NCI-H748 treated with DMSO at 0.1 percent for 48 hours (cell line): Measurements from ENCODE around the gene PIEZO1.
A peak's percentile ranks its signal among the peaks of the same experiment; 100 is the strongest.
"Not testable (repeated sequence)": the region's sequence is repeated elsewhere in the genome, so short reads cannot be mapped to it uniquely, and the experiment has no call there.

ENCODE experiments used
- DNase-seq: peaks from one replicate; lab custom pipeline; 2025; lab: John Stamatoyannopoulos, UW

The PIEZO1 gene

DNA sequence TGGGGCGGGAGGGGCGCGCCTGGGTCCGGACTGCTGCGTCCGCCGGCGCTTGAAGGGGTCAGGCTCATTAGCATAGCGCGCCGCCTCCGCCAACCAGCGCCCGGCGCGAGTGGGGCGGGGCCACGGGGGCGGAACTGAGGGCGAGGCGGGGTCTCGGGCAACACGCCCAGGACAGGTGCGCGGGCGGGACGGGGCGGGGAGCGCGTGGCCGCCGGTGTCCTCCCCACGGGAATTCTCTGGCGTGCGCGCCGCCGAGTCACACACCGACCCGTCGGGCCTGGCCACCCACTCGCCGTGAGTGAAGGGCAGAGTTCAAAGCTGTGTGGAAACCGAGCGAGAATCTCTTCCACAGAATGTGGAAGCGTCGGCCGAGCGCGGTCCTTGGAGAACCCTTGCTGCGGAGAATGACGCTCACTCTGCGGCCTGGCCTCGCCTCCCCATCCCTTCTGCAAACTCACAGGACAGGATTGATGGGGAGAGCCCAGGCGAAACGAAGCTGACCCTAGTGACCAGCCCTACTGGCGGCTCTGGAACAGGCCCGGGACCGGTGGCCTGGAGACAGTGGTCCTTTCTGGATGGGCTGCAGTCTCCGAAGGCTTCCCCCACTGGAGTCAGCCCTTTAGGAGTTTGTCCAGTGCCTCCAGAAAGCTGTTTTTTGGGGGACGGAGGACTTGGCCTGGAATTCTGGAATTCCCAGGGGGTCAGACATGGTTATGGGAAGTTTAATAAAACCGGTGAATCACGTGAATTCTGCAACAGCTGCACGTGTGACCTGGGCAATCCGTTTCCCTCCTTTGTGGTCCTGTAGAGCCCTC lies 98.4 kb downstream of the PIEZO1 start, which contains the start of gene SNAI3:
TSS of gene SNAI3 (minus strand) at position 69 of the 815 bp plus-strand sequence. CDS start 101 bp downstream, outside the sequence.
- peak; percentile 37 for DNase-seq

DNA sequence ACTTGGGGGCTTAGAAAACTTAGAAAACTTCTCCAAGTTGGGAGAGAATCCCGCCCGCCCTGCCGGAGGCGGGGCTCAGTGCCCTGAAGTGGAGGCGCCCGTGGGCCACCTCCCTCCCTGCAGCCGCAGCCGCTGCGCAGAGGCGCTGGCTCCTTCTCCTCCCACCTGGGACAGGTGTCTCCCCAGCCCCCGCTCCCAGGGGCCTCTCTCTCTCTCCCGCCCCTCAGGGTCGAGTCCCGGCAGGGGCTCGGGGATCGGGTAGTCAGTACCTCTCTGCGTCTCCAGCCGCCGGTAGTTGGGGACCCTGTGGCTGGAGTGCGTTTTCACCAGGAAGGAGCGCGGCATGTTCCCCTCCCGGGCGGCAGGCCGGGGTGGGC lies 99.0 kb downstream of the PIEZO1 start:
- no peak for DNase-seq

DNA sequence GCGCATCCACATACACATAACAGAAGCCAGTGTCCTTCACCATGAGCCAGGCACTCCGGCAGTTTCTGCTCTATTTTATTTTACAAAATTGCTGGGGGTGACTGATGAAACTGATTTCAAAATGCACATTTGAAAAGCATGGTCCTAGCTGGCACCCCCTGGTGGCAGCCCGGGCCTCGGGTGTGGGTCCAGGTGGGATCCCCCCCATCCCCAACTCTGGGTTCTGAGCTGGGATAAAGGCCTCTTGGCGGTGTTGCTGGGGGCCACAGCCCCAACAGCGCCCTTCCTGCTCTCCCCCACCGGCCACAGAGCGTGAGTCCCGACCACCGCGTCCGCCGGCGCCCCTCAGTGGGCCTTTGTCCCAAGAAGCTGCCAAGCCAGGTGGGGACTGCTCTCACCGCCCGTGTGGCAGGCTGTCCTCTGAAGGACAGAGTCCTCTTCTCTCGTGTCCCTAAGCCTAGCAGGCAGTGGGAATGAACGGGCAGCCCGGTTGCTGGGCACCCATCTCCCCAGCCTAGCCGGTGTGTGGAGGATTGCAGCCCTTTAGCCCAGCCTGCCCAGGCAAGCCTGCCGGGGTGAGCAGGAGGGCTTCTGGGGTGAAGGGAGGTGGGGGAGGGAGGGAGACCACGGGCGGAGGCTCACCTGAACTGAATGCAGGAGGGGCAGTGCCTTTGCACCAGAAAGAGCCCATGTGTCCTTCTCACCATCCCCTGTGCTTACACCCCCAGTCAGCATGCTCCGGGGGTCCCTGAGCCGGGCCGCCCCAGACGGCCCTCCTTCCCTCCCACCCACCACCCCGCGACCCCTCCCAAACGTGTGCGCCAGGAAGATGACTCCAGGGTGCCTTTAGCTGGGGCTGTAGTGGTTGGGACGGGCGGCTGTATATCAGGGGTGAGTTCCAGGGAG lies 99.6 kb downstream of the PIEZO1 start:
- no peak for DNase-seq

DNA sequence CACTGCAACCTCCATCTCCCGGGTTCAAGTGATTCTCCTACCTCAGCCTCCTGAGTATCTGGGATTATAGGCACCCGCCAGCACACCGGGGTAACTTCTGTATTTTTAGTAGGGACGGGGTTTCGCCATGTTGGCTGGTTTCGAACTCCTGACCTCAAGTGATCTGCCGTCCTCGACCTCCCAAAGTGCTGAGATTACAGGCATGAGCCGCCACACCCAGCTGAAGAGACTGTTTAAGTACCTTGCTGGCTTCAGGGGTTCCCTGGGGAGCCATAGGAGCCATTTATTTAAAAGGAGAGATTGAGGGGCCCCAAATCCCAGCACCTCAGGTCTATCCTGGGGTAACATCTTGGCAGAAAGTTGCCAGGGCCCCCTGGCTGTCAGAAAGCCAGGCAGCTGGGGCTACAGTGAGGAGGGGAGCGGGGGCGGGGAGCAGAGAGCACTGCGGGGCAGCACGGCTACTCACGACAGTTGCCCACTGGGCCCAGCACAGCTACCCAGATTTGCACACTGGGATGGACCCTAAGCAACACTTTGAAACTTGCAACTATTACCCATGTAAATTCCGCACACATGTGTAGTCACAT lies 100.4 kb downstream of the PIEZO1 start:
- DNase-seq, result no peak

DNA sequence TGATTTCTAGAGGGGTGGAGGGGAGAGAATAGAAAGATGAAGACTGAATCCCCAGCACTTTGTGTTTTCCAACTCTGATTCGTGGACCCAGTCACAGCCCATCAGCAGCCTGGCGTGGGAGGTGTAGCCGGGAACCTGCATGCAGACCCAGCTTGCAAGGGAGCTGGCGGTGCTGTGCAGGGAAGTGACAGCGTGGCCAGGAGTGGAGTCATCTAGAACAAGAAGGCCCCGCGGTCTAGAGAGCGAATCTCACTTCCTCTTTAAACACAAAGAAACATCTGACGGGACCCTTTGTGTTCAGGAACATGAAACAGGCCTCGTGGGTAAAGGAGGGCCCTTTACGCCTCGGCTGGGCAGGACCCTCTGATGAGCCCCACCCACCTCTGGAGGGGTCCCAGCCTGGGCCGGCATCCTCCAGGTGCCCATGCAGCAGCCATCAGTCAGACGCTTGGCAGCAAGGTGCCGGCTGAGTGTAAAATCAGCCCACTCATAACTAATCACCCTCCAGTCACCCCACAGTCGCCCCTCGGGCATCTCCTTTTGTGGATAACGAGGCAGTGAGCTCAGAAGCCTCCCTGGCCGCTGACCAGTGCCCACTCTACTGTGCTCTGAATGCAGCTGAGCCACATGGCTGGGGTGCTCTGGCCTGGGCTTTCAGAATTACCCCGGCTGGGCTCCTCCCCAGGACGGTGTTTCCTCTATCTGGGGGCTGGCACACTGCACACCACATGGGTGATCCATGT lies 103.1 kb downstream of the PIEZO1 start:
- no peak for DNase-seq

DNA sequence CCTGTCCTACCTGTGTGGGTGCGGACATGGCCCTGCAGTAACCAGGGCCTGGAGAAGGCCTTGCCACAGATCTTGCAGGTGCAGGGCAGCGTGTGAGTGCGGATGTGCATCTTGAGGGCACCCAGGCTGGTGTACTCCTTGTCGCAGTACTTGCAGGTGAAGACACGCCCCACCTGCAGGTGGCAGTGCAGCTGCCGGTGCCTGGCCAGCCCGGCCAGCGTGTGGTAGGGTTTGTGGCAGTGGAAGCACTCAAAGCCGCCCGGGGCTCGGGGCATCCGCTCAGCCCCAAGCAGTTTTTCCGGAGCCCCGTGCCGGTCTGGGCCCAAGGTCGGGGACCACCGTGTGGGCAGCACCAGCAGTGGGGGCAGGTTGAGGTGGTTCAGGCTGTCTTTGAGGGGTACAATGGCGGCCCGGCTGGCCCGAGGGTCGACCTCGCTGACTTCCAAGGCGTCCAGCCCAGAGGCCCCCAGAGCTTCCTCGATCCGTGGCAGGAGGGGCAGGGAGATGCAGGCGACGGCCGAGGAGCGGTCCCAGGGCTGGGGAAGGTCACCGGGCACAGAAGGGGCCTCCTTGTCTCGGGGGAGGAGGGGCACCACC lies 103.8 kb downstream of the PIEZO1 start:
- no peak for DNase-seq

DNA sequence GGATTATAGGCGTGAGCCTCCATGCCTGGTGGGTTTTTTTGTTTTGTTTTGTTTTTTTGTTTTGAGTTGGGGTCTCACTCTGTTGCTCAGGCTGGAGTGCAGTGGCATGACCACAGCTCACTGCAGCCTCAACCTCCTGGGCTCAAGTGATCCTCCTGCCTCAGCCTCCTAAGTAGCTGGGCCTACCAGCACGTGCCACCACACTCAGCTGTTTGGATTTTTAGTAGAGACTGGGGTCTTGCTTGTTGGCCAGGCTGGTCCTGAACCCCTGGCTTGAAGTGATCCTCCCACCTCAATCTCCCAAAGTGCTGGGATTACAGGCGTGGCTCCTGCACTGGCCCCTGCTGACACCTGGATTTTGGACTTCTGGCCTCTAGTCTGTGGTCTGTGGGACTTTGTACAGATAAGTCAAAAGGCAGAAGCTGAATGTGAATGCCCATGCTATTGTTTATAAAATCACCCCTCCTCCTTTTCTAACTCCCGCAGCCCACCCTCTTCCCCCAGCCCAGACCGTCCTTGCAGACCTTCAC lies 104.4 kb downstream of the PIEZO1 start:
- no peak for DNase-seq

DNA sequence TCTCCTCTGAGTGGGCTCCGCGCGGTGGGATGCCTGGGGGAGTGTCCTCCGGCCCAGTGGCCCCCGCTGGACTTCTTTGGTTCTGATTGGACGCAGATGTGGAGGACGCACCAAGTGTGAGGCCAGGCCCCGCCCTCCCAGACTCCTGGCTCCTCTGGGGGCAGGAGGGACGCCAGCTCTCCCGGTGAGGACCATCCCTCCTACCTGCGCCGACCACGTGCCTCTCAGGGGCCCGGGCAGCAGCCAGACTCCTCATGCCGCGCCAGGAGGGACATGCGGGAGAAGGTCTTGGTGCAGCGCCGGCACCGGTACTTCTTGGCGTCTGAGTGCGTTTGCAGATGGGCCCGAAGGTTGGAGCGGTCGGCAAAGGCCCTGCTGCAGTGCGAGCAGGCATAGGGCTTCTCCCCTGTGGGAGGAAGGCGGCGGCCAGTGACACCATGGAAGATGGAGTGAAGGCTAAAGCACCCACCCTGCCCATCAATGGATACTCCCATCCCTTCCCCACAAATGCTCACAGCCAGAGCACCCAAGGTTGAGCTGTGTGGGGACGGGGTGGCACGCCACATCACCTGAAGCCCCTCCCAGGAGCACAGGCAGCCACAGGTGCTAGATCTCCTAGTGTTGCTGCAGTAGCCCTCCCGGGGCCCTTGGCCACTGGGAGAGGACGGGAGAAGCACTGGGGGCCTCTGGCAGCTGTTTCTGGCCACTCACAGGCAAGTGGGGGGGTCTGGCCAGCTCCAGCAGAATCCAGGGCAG lies 106.6 kb downstream of the PIEZO1 start:
- DNase-seq, result no peak

DNA sequence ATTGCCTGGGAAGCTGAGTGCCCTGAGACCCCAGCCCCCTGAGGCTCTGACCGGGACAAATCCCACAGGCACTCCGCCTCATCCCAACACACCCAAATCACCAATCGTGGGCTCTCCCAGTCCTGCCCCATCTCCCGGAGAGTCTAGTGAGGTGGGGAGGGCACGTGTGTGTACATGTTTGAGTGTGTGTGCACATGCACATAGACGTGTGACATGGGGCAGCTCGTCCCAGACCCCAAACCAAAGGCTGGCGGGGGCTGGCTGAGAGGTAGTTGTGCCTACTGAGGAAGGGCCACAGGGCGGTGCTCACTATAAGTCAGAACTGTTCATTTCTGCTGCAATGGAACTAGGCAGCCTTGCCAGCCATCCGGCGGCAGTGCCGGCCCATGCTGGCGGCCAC lies 107.3 kb downstream of the PIEZO1 start:
- no peak for DNase-seq

DNA sequence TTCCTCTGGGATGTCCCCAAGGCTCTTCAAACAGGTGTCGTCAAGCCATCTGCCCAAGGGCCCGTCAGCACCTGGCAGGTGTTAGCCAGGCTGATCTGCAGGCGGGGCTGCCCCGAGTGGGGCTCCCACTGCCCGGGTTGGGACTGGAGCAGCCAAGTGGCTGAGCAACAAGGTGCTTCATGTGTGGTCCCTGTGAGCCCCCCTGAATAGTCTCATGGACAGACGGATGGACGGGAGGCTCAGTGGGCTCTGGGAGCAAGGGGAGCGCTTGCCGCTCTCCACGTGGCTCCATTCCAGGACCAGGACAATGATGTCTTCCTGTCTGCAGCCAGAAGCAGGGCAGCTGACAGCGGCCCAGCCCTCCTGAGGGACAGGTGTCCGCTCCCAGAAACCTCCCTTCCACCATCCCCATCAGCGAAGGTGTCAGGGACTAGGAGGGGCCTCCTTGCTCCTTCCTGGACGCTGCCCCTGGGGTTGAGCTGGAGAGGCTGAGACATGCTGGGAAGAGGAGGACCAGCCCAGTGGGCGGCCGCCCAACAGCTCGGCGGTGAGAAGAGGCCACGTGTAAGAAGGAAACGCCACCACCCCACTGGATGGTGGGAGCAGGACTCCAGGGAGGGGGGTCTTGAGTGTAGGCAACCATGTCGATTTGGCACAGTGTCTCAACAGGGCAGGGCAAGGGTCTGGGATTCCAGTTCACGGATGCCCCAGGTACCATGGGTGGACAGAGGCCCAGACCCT lies 108.3 kb downstream of the PIEZO1 start:
- DNase-seq, result no peak

DNA sequence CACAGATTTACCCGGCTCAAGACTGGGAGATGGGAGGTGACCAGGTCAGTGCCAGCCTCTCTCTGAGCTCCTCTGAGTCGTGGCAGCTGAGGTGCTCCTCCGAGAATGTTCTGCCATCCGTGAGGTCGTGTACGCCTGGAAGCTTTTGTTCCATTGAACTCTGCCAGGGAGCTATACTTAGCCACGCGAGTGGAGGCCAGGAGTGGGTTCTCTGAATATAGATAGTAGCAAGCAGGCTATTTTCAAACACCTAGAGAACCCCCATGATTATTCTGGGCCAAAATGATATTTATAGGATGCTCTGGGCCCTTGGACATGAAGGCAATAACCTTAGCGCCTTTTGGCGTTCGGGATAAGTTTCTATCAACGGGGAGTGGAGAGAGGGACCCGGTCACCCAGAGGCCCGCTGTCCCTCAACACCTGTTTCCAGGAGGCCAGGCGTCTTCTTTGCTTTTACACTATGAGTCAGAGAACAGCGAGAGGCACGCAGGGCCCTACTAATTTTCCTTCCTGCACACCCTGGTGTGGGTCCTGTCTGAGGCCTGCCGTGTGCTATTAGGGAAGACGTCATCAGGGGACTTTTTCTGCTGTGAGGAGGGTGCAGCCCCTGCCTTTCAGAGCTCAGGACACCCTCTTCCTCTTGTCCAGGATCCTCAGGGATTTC lies 111.2 kb downstream of the PIEZO1 start:
- DNase-seq, result no peak

DNA sequence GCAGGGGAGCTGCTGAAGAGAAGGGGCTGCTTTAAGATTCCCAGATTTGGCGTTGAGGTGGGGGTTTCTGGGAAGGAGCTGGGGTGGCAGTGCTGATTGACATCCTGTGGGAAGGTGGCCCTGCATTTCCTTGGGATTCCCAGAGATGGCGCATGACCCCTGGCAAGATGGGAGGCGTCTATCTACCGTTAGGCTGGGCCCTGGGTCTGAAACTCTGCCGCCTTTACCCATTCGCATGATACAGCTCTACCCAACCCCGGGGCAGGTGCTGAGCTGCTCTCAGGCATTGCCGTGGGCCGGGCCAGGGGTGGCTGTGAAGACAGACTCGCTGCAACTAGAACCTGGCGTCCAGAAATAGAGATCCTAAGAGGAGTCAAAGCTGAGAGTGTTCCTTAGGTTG lies 112.2 kb downstream of the PIEZO1 start:
- DNase-seq, result no peak

DNA sequence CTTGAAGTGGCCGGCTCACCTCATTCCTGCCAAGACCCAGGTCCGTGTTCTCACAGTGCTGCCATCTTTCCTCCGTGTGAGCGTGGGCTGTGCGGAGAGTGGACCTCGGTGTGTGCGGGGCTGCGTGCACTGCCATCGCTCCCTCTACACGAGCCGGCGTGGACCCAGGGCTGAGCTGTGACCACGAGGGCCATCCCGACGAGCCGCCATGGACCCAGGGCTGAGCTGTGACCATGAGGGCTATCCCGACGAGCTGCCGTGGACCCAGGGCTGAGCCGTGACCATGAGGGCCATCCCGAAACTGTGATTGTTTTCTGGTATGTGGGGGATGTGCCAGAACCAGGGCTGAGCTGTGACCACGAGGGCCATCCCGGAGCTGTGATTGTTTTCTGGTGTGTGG lies 113.2 kb downstream of the PIEZO1 start:
- no peak for DNase-seq

DNA sequence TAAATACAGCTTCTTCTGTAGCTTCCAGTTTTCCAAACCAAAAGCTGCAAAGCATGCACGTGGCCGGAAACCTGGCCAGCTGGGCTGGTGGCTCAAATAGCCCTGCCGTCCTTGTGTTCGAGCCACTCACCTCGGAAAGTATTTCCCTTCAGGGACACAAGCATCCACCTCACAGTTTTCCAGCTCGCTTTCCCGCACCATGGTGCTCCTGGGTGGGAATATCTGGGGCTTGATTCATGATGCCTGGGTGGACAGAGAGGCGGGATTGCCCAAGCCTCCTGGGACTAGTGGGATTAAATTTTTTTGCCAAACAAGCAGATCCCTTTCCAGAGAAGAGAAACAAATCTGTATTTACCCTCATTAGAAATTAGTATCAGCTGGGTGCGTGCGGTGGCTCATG lies 115.0 kb downstream of the PIEZO1 start:
- DNase-seq, result no peak

DNA sequence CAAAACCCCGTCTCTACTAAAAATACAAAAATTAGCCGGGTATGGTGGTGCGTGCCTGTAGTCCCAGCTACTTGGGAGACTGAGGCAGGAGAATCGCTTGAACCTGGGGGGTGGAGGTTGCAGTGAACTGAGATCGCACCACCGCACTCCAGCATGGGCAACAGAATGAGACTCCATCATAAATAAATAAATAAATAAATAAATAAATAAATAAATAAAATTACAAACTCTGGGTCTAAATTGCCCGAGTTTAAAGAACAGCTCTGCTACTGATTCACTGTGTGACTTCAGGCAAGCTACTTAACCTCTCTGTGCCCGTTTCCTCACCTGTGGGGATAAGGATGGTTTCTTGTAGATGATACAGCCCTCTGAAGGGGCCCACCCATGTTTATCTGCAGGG lies 115.5 kb downstream of the PIEZO1 start:
- not testable (repeated sequence) for DNase-seq

DNA sequence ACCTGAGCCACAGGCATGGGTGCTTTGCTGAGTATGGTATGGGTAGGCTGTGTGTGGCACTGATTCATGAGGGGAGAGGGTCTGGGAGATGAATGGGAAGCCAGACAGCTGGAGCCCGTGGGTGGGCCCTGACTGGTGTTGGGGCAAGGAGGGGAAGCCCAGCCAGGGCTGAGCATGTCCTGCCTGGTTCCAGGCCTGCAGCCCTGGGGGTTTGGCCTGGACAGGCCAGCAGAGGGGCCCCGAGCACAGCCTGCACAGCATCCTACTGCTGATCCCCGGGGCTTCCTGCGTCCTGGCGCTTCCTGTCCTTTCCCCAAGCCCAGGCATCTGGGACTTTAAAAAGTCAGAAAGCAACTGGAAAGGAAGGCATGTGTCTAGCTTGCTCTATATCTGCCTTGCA lies 117.6 kb downstream of the PIEZO1 start:
- no peak for DNase-seq

DNA sequence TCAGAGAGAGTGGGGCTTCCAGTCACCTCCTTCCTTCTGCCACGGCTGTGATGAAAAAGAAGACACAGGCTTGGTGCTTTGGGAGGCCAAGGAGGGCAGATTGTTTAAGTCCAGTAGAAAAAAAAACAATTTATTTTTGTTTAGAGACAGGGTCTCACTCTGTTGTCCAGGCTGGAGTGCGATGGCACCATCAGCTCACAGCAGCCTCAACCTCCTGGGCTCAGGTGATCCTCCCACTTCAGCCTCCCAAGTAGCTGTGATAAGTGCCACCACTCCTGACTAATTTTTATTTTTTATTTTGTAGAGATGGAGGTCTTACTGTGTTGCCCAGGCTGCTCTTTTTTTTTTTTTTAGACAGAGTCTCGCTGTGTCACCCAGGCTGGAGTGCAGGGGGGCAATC lies 119.5 kb downstream of the PIEZO1 start:
- no peak for DNase-seq
